Measurements from ENCODE around the gene TMED10.

The TMED10 gene

GRCh38 chr14:75176142-75176820 lies at the start of gene TMED10:
TMED10 (minus strand) TSS chr14:75176612; CDS start chr14:75176579, 33 bp downstream.
- peak; percentile 92 for DNase-seq

GRCh38 chr14:75224561-75224960 lies 48.1 kb upstream of the TMED10 start:
- no peak for DNase-seq

GRCh38 chr14:75223664-75224154 lies 47.3 kb upstream of the TMED10 start:
- no peak for DNase-seq

GRCh38 chr14:75222208-75222701 lies 45.8 kb upstream of the TMED10 start:
- DNase-seq, result no peak

GRCh38 chr14:75221797-75222196 lies 45.4 kb upstream of the TMED10 start:
- no peak for DNase-seq

GRCh38 chr14:75220156-75220555 lies 43.7 kb upstream of the TMED10 start:
- no peak for DNase-seq

GRCh38 chr14:75217508-75218206 lies 41.2 kb upstream of the TMED10 start:
- no peak for DNase-seq

- no peak for DNase-seq
Measured at GRCh38 chr14:75216427-75217006, 40.1 kb upstream of the TMED10 start.

- DNase-seq, result no peak
Measured at GRCh38 chr14:75215520-75215919, 39.1 kb upstream of the TMED10 start.

GRCh38 chr14:75214558-75214957 lies 38.1 kb upstream of the TMED10 start:
- DNase-seq, result no peak

- no peak for DNase-seq
Measured at GRCh38 chr14:75213172-75213571, 36.8 kb upstream of the TMED10 start.

- DNase-seq, result no peak
Measured at GRCh38 chr14:75208843-75209242, 32.4 kb upstream of the TMED10 start.

GRCh38 chr14:75206190-75206589 lies 29.8 kb upstream of the TMED10 start:
- no peak for DNase-seq

- DNase-seq, result no peak
Measured at GRCh38 chr14:75205591-75205990, 29.2 kb upstream of the TMED10 start.

- DNase-seq, result no peak
Measured at GRCh38 chr14:75204116-75204515, 27.7 kb upstream of the TMED10 start.

GRCh38 chr14:75202657-75203056 lies 26.2 kb upstream of the TMED10 start:
- no peak for DNase-seq

GRCh38 chr14:75201087-75201486 lies 24.7 kb upstream of the TMED10 start:
- DNase-seq, result no peak

GRCh38 chr14:75200451-75200850 lies 24.0 kb upstream of the TMED10 start:
- no peak for DNase-seq

- DNase-seq, result no peak
Measured at GRCh38 chr14:75198291-75198933, 22.0 kb upstream of the TMED10 start.

GRCh38 chr14:75197338-75197737 lies 20.9 kb upstream of the TMED10 start:
- no peak for DNase-seq

- DNase-seq, result no peak
Measured at GRCh38 chr14:75196468-75196867, 20.1 kb upstream of the TMED10 start.

GRCh38 chr14:75196064-75196463 lies 19.7 kb upstream of the TMED10 start:
- DNase-seq, result no peak

GRCh38 chr14:75191100-75191499 lies 14.7 kb upstream of the TMED10 start:
- DNase-seq, result no peak
